HS-5 (cell line): ENCODE data around the gene RAP2B.
"Not testable (repeated sequence)": the region's sequence is repeated elsewhere in the genome, so short reads cannot be mapped to it uniquely, and the experiment has no call there.

Experiments used
- DNase-seq: peaks from one replicate; pipeline ENCODE4 v3.0.0-alpha.2; 2012; ENCODE audit warnings: low read depth

RAP2B gene

GRCh38 chr3:153193786-153194476 lies 31.9 kb downstream of the RAP2B start:
- DNase-seq = not testable (repeated sequence)

DNA sequence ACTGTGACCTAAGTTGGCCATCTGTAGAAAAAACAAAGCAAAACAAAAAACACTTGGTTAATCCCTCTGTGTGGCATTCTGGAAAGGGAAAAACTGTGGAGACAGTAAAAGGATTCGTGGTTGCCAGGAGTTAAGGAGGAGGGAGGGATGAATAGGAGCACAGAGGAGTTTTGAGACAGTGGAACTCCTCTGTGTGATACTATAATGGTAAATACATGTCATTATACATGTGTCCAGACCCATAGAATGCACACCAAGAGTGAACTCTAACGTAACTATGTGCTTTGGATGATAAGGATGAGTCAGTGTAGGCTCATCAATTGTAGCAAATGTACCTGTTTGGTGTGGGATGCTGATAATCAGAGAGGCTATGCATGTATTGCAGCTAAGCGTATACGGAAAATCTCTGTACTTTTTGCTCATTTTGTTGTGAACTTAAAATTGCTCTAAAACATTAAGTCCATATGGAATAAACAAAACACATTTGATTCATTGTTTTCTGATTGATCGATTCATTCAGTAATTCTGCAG lies 33.4 kb downstream of the RAP2B start:
- DNase-seq = no peak

DNA sequence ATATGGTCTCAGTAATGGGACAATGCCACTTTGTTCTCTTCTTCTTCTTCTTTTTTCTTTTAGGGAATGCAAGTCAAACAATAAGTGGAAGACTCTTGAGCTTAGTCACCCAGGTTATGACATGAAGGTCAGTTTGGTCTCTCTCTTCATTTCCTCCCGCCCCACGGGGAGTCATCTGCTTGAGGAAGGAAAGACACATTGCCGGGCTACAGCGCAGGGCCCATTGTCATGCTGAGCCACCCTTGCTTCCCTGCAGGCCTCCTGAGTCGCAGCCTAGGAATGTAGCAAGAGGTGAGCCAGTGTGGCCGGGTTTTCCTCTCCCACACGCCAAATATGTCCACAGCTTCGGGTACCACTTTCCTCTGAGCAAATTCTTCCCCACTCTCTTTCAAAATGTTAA lies 47.6 kb downstream of the RAP2B start:
- DNase-seq = peak; percentile 76

DNA sequence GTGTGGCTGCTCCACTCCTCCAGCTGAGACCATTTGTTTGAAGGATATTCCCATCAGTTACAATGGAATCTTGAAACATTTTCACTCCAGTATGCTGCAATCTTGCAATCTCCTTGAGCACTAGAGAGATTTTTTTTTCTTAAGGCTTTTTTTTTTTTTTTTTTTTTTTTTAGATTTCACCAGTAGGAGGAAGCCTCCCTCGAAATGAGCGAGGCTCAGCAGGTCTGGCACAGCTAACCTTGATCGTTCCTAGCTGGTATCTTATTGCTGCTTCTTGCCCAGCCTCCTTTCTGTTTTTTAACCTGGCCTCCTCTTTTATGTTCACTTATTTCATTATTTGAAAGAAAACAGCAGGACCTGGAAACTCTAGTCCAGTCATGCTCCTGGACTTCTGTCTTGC lies 48.1 kb downstream of the RAP2B start:
- DNase-seq = no peak

- no peak for DNase-seq
Observed at GRCh38 chr3:153210660-153211059, 48.6 kb downstream of the RAP2B start.

- DNase-seq = no peak
Observed at GRCh38 chr3:153215497-153215896, 53.5 kb downstream of the RAP2B start.

DNA sequence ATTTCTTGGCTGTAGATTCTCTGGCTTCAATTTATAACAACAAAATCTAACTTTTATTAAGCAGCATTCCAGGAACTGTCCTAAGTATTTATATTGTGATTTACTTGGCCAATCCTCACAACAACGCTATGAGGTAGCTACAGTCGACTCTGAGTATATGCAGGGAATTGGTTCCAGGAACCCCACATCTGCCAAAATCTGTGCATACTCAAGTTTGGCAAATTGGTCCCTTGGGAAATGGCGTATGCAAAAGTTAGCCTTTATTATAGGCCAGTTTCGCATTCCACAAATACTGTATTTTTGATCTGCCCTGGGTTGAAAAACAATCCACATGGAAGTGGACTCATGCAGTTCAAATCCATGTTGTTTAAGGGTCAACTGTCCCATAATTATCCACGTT lies 53.9 kb downstream of the RAP2B start:
- no peak for DNase-seq

DNA sequence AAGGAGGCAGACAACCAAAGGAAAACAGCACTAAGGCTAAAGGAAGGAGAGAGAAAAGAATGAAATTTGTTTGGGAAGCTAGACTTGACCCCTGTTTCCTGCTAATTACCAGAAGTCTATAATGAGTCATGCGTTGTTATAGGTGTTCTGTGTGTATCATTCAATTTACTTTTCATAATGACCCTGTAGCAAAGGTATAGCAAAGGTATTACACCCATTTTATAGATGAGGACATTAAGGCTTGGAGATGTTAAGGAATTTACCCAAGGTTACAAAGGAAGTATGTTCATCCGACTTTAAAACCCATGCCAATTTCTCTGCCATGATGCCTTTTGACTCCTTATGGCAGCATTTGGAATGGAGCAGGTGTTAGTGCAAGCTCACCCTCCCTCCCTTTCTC lies 54.9 kb downstream of the RAP2B start:
- DNase-seq = no peak

GRCh38 chr3:153219146-153219545 lies 57.1 kb downstream of the RAP2B start:
- no peak for DNase-seq
